Transverse colon (tissue), 4 donors: ENCODE data around the gene OTC. TPM values are rescaled to one million over a fixed set of nuclear protein-coding genes. Genes with fewer than 3 reads are reported as not detected.

Experiments
- DNase-seq: peaks from one replicate; pipeline ENCODE4 v3.0.0-alpha.2; 2019
- H3K27ac ChIP-seq, 4 donors: fragments of 200-600 bp; sonication (generic); 2 replicates each; pipeline ENCODE4 v1.5.1; 2016 to 2018; ENCODE audit warnings: inconsistent platforms in 4 of 4
- H3K27me3 ChIP-seq: fragments of 200-600 bp; sonication (generic); 2 replicates; pipeline ENCODE4 v1.5.1; 2017; ENCODE audit warnings: inconsistent platforms
- H3K36me3 ChIP-seq, 4 donors: fragments of 200-600 bp; sonication (generic); 2 replicates each; pipeline ENCODE4 v1.5.1; 2017 to 2019; ENCODE audit warnings: inconsistent platforms in 4 of 4
- H3K4me1 ChIP-seq, 4 donors: fragments of 200-600 bp; sonication (generic); 2 replicates each; pipeline ENCODE4 v1.5.1; 2017 to 2020; ENCODE audit warnings: inconsistent platforms in 4 of 4
- H3K4me3 ChIP-seq, 4 donors: fragments of 200-600 bp; sonication (generic); 1 replicate in 1 of 4; 2 replicates in 3 of 4; pipeline versions ENCODE4 v1.5.1 to v1.6.1; 2017 to 2019; ENCODE audit warnings: inconsistent platforms in 4 of 4
- H3K9me3 ChIP-seq, 2 donors: fragments of 200-600 bp; sonication (generic); 2 replicates each; pipeline ENCODE4 v1.5.1; 2017 to 2019; ENCODE audit warnings: inconsistent platforms in 2 of 2
- EP300 ChIP-seq: sonication (generic); formaldehyde crosslinking; IDR thresholded peaks from one replicate; pipeline ENCODE4 v1.6.1; 2017; ENCODE audit warnings: antibody characterized with exemption, low read depth
- POLR2A ChIP-seq: fragments of 450-650 bp; IDR thresholded peaks from one replicate; pipeline ENCODE4 v1.6.1; 2016; ENCODE audit warnings: antibody characterized with exemption, mild to moderate bottlenecking, moderate library complexity
- POLR2AphosphoS5 ChIP-seq, 3 donors: sonication (generic); formaldehyde crosslinking; IDR thresholded peaks; one replicate each; pipeline ENCODE4 v1.6.1; 2016; ENCODE audit warnings: antibody characterized with exemption in 3 of 3
- WGBS, 2 donors: methylation state at CpG; one replicate each; pipeline ENCODE4 v1.1.5; 2018; ENCODE audit warnings: low coverage in 1 of 2; 5-methylcytosine and 5-hydroxymethylcytosine counted together
- in situ Hi-C, 4 donors: fragments of 200-750 bp; cut with MboI; loops; one replicate each; pipeline versions ENCODE4 v1.15.0 to v1.15.1; 2017; ENCODE audit warnings: low sequenced_read_pairs in 3 of 4, low pct_ligation_motif_present in 1 of 4, low pct_unique_long_range_greater_than_20kb in 1 of 4
- intact Hi-C: fragments of 100-400 bp; cut with DNase I; formaldehyde crosslinking; loops from one replicate; pipeline ENCODE4 v1.15.1; 2023; ENCODE audit warnings: low total_unique reads
- small RNA-seq, 4 donors: library from RNA; depleted of rRNA; stranded (forward); fragments of <200 nt; gene quantifications; one replicate each; pipeline ENCODE3, GENCODE V24; 2016
- total RNA-seq, 4 donors: library from RNA; depleted of rRNA; stranded (reverse); fragments of >200 nt; gene quantifications; one replicate each; pipeline ENCODE4 v1.1.0, GENCODE V29; 2016
- TF ChIP-seq, protein P1 (sequence below), 5 experiments: fragments of 200-600 bp in 3 of 5; fragments of 450-650 bp in 2 of 5; sonication (generic) in 3 of 5; IDR thresholded peaks; 1 replicate in 2 of 5; 2 replicates in 3 of 5; pipeline ENCODE4 v1.5.1; 2016 to 2017; ENCODE audit warnings: antibody characterized with exemption in 5 of 5, inconsistent platforms in 3 of 5, mild to moderate bottlenecking in 2 of 5, moderate library complexity in 1 of 5

The OTC gene
- total RNA-seq, 4 donors from 2014 or later = 0.95 to 1.4 TPM; not detected in 2

DNA sequence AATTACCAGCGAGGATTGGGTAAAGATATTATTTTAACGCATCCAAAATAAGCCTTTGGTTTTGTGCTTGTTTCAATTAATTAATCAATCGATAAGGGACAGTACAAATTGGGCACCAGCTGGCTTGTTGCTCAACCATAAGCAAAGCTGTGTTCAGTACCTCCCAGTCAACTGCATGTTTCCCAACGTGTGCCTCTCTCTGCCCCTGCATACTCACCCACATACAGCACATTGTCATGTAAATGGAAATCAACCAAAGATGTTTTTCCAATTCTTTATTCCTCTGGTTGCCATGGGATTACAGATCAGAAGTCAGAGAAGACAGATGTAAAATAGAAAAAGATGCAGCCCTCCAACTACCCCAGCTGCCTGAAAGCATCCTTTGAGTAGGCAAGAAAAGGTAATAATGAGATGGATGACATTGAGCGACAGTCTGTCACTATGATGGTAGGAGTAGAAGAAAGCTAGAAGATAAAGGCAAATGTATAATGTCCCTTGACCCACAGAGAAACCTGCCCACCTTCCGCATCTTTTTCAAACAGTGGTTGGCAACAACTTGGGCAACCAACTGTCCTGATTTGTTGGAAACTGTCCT, 116.3 kb downstream of the OTC start:
- H3K27me3 ChIP-seq = no peaks in the 10 kb centered on the region
- no peak overlapping the region for H3K27ac ChIP-seq
- intact Hi-C loops = no loop called here
- TF ChIP-seq POLR2A (no peak), EP300 (no peak), POLR2AphosphoS5 (IDR thresholded peaks at IDR 0.05) (no peak)
- TF ChIP-seq, protein P1, sequence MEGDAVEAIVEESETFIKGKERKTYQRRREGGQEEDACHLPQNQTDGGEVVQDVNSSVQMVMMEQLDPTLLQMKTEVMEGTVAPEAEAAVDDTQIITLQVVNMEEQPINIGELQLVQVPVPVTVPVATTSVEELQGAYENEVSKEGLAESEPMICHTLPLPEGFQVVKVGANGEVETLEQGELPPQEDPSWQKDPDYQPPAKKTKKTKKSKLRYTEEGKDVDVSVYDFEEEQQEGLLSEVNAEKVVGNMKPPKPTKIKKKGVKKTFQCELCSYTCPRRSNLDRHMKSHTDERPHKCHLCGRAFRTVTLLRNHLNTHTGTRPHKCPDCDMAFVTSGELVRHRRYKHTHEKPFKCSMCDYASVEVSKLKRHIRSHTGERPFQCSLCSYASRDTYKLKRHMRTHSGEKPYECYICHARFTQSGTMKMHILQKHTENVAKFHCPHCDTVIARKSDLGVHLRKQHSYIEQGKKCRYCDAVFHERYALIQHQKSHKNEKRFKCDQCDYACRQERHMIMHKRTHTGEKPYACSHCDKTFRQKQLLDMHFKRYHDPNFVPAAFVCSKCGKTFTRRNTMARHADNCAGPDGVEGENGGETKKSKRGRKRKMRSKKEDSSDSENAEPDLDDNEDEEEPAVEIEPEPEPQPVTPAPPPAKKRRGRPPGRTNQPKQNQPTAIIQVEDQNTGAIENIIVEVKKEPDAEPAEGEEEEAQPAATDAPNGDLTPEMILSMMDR (IDR thresholded peaks at IDR 0.05) = no peak
- 70 to 75% methylated on average over 4 to 6 of the region's 6 CpGs for WGBS, 2 donors
- in situ Hi-C loops = no loop called here
- H3K4me1 ChIP-seq = no peaks in the 10 kb centered on the region
- no peak for DNase-seq
- no peak overlapping the region for H3K4me3 ChIP-seq
- no peaks in the 10 kb centered on the region for H3K36me3 ChIP-seq
- no peaks in the 10 kb centered on the region for H3K9me3 ChIP-seq

Small RNA genes lying within 50 kb of the gene (small RNA-seq; reads per million reads assigned to genes)
- 0 reads per million in 4 donors for gene RF00322

Other genes with a start within 250 kb of the OTC start
- gene SRPX, start 131.7 kb upstream of the OTC start, total RNA-seq = 10 to 100 TPM; 16.1 to 43.6 (median 38.6) TPM
- gene RPGR, start 25.1 kb upstream of the OTC start, total RNA-seq = 10 to 100 TPM; 11.9 to 33.3 (median 23.7) TPM
- 100 to 1,000 TPM in 3 of 4 donors, 10 to 100 TPM in 1; 26.9 to 170 (median 134) TPM for gene TSPAN7, start 208.9 kb downstream of the OTC start, total RNA-seq